Esophagus muscularis mucosa (tissue), 4 donors: ENCODE measurements around the gene ZMYND11. TPM values are rescaled to one million over a fixed set of nuclear protein-coding genes. Genes with fewer than 3 reads are reported as not detected.

Experiments used
- DNase-seq: peaks from one replicate; pipeline ENCODE4 v3.0.0-alpha.2; 2017; ENCODE audit errors: extremely low spot score
- H3K27ac ChIP-seq, 4 donors: fragments of 200-600 bp; sonication (generic); replicated peaks in 1 of 4; 1 replicate in 3 of 4; 2 replicates in 1 of 4; pipeline ENCODE4 v1.5.1; 2016 to 2019; ENCODE audit warnings: mild to moderate bottlenecking in 1 of 4
- H3K27me3 ChIP-seq, 4 donors: fragments of 200-600 bp; sonication (generic); one replicate each; pipeline versions ENCODE4 v1.5.1 to v1.6.0; 2016 to 2019
- H3K36me3 ChIP-seq, 4 donors: fragments of 200-600 bp; sonication (generic); one replicate each; pipeline ENCODE4 v1.5.1; 2016 to 2019
- H3K4me1 ChIP-seq, 4 donors: fragments of 200-600 bp; sonication (generic); one replicate each; pipeline ENCODE4 v1.5.1; 2016 to 2019
- H3K4me3 ChIP-seq, 4 donors: fragments of 200-600 bp; sonication (generic); 1 replicate in 2 of 4; 2 replicates in 2 of 4; pipeline ENCODE4 v1.5.1; 2016 to 2019; ENCODE audit warnings: mild to moderate bottlenecking in 4 of 4, moderate library complexity in 1 of 4
- H3K9me3 ChIP-seq, 4 donors: fragments of 200-600 bp; sonication (generic); 1 replicate in 3 of 4; 2 replicates in 1 of 4; pipeline ENCODE4 v1.5.1; 2016 to 2019
- CTCF ChIP-seq, 3 experiments: fragments of 200-600 bp in 2 of 3; fragments of 450-650 bp in 1 of 3; sonication (generic) in 2 of 3; IDR thresholded peaks; one replicate each; pipeline ENCODE4 v1.5.1; 2017 to 2019; ENCODE audit warnings: antibody characterized with exemption in 3 of 3, mild to moderate bottlenecking in 2 of 3, moderate library complexity in 1 of 3
- EP300 ChIP-seq: sonication (generic); formaldehyde crosslinking; IDR thresholded peaks from one replicate; pipeline ENCODE4 v1.6.1; 2017; ENCODE audit warnings: antibody characterized with exemption
- POLR2A ChIP-seq: fragments of 450-650 bp; IDR thresholded peaks from one replicate; pipeline ENCODE4 v1.6.1; 2017; ENCODE audit warnings: antibody characterized with exemption, moderate library complexity, mild to moderate bottlenecking, low read depth
- POLR2AphosphoS5 ChIP-seq, 2 donors: sonication (generic); formaldehyde crosslinking; IDR thresholded peaks; one replicate each; pipeline ENCODE4 v1.6.1; 2017; ENCODE audit warnings: antibody characterized with exemption in 2 of 2
- WGBS: methylation state at CpG from one replicate; pipeline ENCODE4 v1.1.5; 2018; 5-methylcytosine and 5-hydroxymethylcytosine counted together
- intact Hi-C: fragments of 100-400 bp; cut with DNase I; formaldehyde crosslinking; loops from one replicate; pipeline ENCODE4 v1.15.1; 2023
- total RNA-seq, 4 donors: library from RNA; depleted of rRNA; stranded (reverse); fragments of >200 nt; gene quantifications; one replicate each; pipeline versions ENCODE4 v1.1.0 to v1.2.1, GENCODE V29; 2016

Gene ZMYND11
- total RNA-seq, 4 donors from 2014 or later, result 132 to 145 (median 139) TPM

DNA sequence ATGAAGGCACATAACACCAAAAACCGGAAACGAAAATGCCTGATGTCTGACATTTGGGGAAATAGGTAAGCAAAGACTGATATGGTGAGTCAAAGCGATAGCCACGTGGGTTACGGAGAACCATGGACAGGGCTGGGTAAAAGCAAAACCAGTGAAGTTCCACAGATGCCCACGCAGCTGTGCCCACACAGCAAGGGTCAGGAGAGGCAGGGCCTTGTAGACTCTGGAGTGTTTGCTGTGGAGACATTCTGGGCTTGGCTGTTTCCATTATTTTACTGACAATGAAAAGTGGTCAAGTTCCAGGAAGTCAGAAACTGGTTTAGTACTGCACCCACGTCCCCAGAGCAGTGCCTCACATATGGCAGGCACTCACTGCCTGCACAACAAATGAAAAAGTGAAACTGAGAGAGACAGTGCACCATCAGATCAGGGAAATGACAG is 148.7 kb downstream of the ZMYND11 start:
- DNase-seq, result no peak
- no peak overlapping the region for H3K27ac ChIP-seq
- no peaks in the 10 kb centered on the region for H3K9me3 ChIP-seq
- intact Hi-C loops, result no loop called here
- H3K4me1 ChIP-seq, result peaks cover 7 to 30% (median 20%) of the 10 kb centered on the region in 4 donors
- H3K4me3 ChIP-seq, result no peak overlapping the region
- peaks cover 13 to 87% (median 70%) of the 10 kb centered on the region in 4 donors for H3K36me3 ChIP-seq
- H3K27me3 ChIP-seq, result no peaks in the 10 kb centered on the region
- no peak for TF ChIP-seq POLR2A
- TF ChIP-seq POLR2AphosphoS5 (IDR thresholded peaks at IDR 0.05), result no peak
- TF ChIP-seq CTCF (IDR thresholded peaks at IDR 0.05), result no peak
- TF ChIP-seq EP300, result no peak
- WGBS, result 91% methylated on average over 7 of the region's 7 CpGs

DNA sequence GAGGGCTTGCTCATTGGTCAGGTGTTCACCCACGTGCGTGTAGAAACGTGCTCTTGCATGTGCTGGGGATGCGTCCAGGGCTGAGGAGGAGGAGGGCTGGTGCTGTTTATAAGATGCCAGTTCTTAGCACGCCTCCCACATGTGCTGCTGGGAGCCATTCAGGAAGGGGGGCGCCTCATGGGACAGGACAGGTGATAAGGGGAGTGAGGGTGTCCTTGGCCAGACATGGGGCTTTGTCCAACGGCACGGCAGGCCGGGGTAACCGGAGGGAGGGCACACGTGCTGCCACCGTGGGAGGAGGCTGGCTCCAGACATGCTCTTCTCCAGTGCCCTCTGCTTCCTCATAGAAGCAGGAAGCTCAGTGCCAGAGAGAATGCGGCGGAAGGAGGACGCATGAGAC is 150.0 kb downstream of the ZMYND11 start:
- intact Hi-C loops, result no loop called here
- TF ChIP-seq POLR2AphosphoS5 (IDR thresholded peaks at IDR 0.05) (no peak), POLR2A (no peak), EP300 (no peak), CTCF (IDR thresholded peaks at IDR 0.05) (no peak)
- H3K27ac ChIP-seq, result no peak overlapping the region
- H3K36me3 ChIP-seq, result peaks cover 13 to 86% (median 68%) of the 10 kb centered on the region in 4 donors
- WGBS, result 91% methylated on average over 9 of the region's 15 CpGs
- no peaks in the 10 kb centered on the region for H3K27me3 ChIP-seq
- peaks cover 5 to 30% (median 20%) of the 10 kb centered on the region in 4 donors for H3K4me1 ChIP-seq
- no peaks in the 10 kb centered on the region for H3K9me3 ChIP-seq
- no peak overlapping the region for H3K4me3 ChIP-seq
- DNase-seq, result no peak

DNA sequence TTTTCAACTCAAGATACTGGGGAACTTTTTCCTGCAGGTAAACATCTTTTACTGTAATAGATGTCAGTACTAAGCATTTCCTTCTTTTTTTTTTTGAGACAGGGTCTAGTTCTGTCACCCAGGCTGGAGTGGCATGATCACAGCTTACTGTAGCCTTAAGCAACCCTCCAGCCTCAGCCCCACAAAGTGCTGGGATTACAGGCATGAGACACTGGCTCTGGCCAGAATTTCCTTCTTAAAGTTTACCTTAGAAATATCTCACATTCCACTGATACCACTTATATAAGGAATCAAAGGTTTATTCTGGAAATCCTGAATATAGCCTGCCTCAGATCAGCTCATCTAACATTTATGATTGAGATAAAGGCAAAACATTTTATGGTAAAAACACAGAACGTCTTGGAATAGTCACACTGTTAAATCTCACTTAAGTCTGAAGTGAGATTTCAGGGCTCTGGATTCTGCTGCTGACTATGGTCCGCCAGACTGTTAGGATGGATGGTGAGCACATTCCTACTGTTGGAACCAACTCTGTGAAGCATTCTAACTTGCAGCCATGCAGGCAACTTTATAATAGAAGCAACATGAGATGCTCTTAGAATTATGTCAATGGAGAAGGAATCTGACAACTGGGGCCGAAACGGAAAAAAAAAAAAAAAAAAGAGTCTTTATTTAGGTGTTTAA is 151.9 kb downstream of the ZMYND11 start:
- WGBS, result 28% methylated on average over 4 of the region's 4 CpGs
- Histone ChIP-seq H3K4me3 (no peak overlapping the region), H3K27ac (peak overlapping the region in 3 of 4 donors; percentile 5 to 47 (median 16)), H3K9me3 (no peaks in the 10 kb centered on the region), H3K27me3 (no peaks in the 10 kb centered on the region), H3K36me3 (peaks cover 0 to 86% (median 66%) of the 10 kb centered on the region in 4 donors), H3K4me1 (peaks cover 5 to 27% (median 20%) of the 10 kb centered on the region in 4 donors)
- DNase-seq, result no peak
- TF ChIP-seq EP300 (no peak), POLR2A (no peak)
- intact Hi-C loops, result no loop called here

GRCh38 chr10:287814-288213 is 152.6 kb downstream of the ZMYND11 start:
- peak overlapping the region in 3 of 4 donors; percentile 5 to 47 (median 16) for H3K27ac ChIP-seq
- WGBS, result 90% methylated on average over 4 of the region's 4 CpGs
- intact Hi-C loops, result no loop called here
- peaks cover 0 to 83% (median 62%) of the 10 kb centered on the region in 4 donors for H3K36me3 ChIP-seq
- no peaks in the 10 kb centered on the region for H3K27me3 ChIP-seq
- H3K9me3 ChIP-seq, result no peaks in the 10 kb centered on the region
- H3K4me3 ChIP-seq, result no peak overlapping the region
- TF ChIP-seq CTCF (IDR thresholded peaks at IDR 0.05), result peak in 1 of 3 experiments; percentile 34
- TF ChIP-seq POLR2AphosphoS5 (IDR thresholded peaks at IDR 0.05), result no peak
- no peak for DNase-seq
- peaks cover 1 to 21% (median 14%) of the 10 kb centered on the region in 4 donors for H3K4me1 ChIP-seq

- Histone ChIP-seq H3K4me3 (no peak overlapping the region), H3K9me3 (no peaks in the 10 kb centered on the region), H3K27me3 (no peaks in the 10 kb centered on the region), H3K27ac (no peak overlapping the region), H3K36me3 (peaks cover 0 to 76% (median 56%) of the 10 kb centered on the region in 4 donors), H3K4me1 (peaks cover 0 to 17% (median 12%) of the 10 kb centered on the region in 4 donors)
- DNase-seq, result no peak
- intact Hi-C loops, result no loop called here
- no peak for TF ChIP-seq POLR2AphosphoS5 (IDR thresholded peaks at IDR 0.05)
- TF ChIP-seq EP300, result no peak
- no peak for TF ChIP-seq CTCF (IDR thresholded peaks at IDR 0.05)
- no peak for TF ChIP-seq POLR2A
- WGBS, result 89% methylated on average over 27 of the region's 27 CpGs
These were observed 153.3 kb downstream of the ZMYND11 start for GRCh38 chr10:288316-289200.
